T-helper 22 cell (primary cell): ENCODE measurements around the gene CNOT3.
A peak's percentile ranks its signal among the peaks of the same experiment; 100 is the strongest.
"Not testable (repeated sequence)": the region's sequence is repeated elsewhere in the genome, so short reads cannot be mapped to it uniquely, and the experiment has no call there.

Experiments used
- DNase-seq: peaks from one replicate; pipeline ENCODE4 v3.0.0-alpha.2; 2020; ENCODE audit warnings: low read depth

The CNOT3 gene

GRCh38 chr19:54169149-54169740 is 31.7 kb downstream of the CNOT3 start:
- no peak for DNase-seq

GRCh38 chr19:54171736-54172431 is 34.3 kb downstream of the CNOT3 start:
- DNase-seq = not testable (repeated sequence)

- DNase-seq = no peak
Measured at GRCh38 chr19:54172471-54173358, 35.2 kb downstream of the CNOT3 start, which contains the start of gene TMC4. Gene TMC4, minus strand, starts transcription at chr19:54173160. Its CDS starts 43 bp downstream, at chr19:54173117.

- DNase-seq = no peak
Measured at GRCh38 chr19:54173359-54173699, 35.8 kb downstream of the CNOT3 start.

GRCh38 chr19:54173951-54174834 is 36.6 kb downstream of the CNOT3 start:
- DNase-seq = no peak

GRCh38 chr19:54178581-54179261 is 41.2 kb downstream of the CNOT3 start:
- DNase-seq = no peak

- DNase-seq = no peak
Measured at GRCh38 chr19:54179262-54179852, 41.8 kb downstream of the CNOT3 start.

- no peak for DNase-seq
Measured at GRCh38 chr19:54179921-54180461, 42.4 kb downstream of the CNOT3 start.

- no peak for DNase-seq
Measured at GRCh38 chr19:54180691-54181091, 43.1 kb downstream of the CNOT3 start.

GRCh38 chr19:54181894-54182293 is 44.3 kb downstream of the CNOT3 start:
- DNase-seq = not testable (repeated sequence)

GRCh38 chr19:54183431-54183830 is 45.9 kb downstream of the CNOT3 start:
- no peak for DNase-seq

GRCh38 chr19:54186351-54186750 is 48.8 kb downstream of the CNOT3 start:
- DNase-seq = no peak

GRCh38 chr19:54186934-54187381 is 49.4 kb downstream of the CNOT3 start:
- no peak for DNase-seq

- DNase-seq = peak; percentile 60
Measured at GRCh38 chr19:54188215-54188871, 50.8 kb downstream of the CNOT3 start.

GRCh38 chr19:54189145-54189734 is 51.7 kb downstream of the CNOT3 start, which contains the start of gene MBOAT7:
Gene MBOAT7, minus strand, starts transcription at chr19:54189580. Its CDS starts 1,072 bp downstream, at chr19:54188508.
- no peak for DNase-seq

- DNase-seq = peak; percentile 100
Measured at GRCh38 chr19:54189735-54190502, 52.4 kb downstream of the CNOT3 start.

GRCh38 chr19:54190503-54191010 is 53.0 kb downstream of the CNOT3 start:
- peak; percentile 100 for DNase-seq
